ENCODE measurements around the gene C6orf120.

C6orf120 gene

GRCh38 chr6:169724494-169725124 is 22.7 kb downstream of the C6orf120 start, which contains the start of gene PHF10:
Gene PHF10, minus strand, starts transcription at chr6:169724500. Its CDS starts 569 bp downstream, at chr6:169723931.
- Histone ChIP-seq H3K36me3 (ENCODE audit: control insufficient read depth, insufficient read depth, low read length) (no peaks in the 10 kb centered on the region), H3K27me3 (ENCODE audit: control insufficient read depth, insufficient read depth, low read length) (no peaks in the 10 kb centered on the region), H3K4me1 (ENCODE audit: control insufficient read depth, insufficient read depth, low read length) (peaks cover 10% of the 10 kb centered on the region), H3K27ac (ENCODE audit: low read depth, low read length) (peak within 1 kb of the TSS; percentile 92), H3K9me3 (ENCODE audit: control insufficient read depth, insufficient read depth, low read depth, low read length) (no peaks in the 10 kb centered on the region), H3K4me3 (ENCODE audit: low read depth, low read length) (peak within 1 kb of the TSS; percentile 92), H3K9ac (ENCODE audit: low read length) (peak within 1 kb of the TSS; percentile 97)

GRCh38 chr6:169725125-169726048 is 23.5 kb downstream of the C6orf120 start:
- H3K36me3 ChIP-seq (ENCODE audit: control insufficient read depth, insufficient read depth, low read length), result no peaks in the 10 kb centered on the region
- H3K9me3 ChIP-seq (ENCODE audit: control insufficient read depth, insufficient read depth, low read depth, low read length), result no peaks in the 10 kb centered on the region
- no peaks in the 10 kb centered on the region for H3K27me3 ChIP-seq (ENCODE audit: control insufficient read depth, insufficient read depth, low read length)
- peaks cover 10% of the 10 kb centered on the region for H3K4me1 ChIP-seq (ENCODE audit: control insufficient read depth, insufficient read depth, low read length)
- peak overlapping the region; percentile 97 for H3K9ac ChIP-seq (ENCODE audit: low read length)
- peak overlapping the region; percentile 86 for H3K4me3 ChIP-seq (ENCODE audit: low read depth, low read length)
- peak overlapping the region; percentile 92 for H3K27ac ChIP-seq (ENCODE audit: low read depth, low read length)

GRCh38 chr6:169726049-169726400 is 24.1 kb downstream of the C6orf120 start:
- Histone ChIP-seq H3K27me3 (ENCODE audit: control insufficient read depth, insufficient read depth, low read length) (no peaks in the 10 kb centered on the region), H3K9me3 (ENCODE audit: control insufficient read depth, insufficient read depth, low read depth, low read length) (no peaks in the 10 kb centered on the region), H3K9ac (ENCODE audit: low read length) (no peak overlapping the region), H3K4me1 (ENCODE audit: control insufficient read depth, insufficient read depth, low read length) (peaks cover 10% of the 10 kb centered on the region), H3K4me3 (ENCODE audit: low read depth, low read length) (0 out of 2 replicates have a peak overlapping the region, but pooled peaks have one; percentile 5), H3K27ac (ENCODE audit: low read depth, low read length) (no peak overlapping the region), H3K36me3 (ENCODE audit: control insufficient read depth, insufficient read depth, low read length) (no peaks in the 10 kb centered on the region)

DNA sequence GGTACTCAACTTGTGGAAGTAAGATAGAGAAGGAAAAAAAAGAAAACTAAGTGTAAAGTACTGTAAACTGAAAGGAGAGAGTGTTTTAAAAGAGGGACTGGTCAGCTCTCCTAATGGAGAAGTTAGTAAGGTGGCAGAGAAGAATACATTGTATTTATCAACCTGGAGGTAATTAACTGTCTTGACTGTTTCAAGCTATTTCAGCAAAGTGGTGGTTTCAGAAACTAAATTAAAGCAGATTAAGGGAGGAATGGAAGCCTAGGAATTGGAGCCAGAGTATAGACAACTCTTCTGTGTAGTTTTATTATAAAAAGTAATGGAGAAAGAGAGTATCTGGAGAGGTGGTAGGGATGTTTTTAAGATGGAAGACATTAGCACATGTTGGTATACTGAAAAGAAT is 25.0 kb downstream of the C6orf120 start:
- H3K27ac ChIP-seq (ENCODE audit: low read depth, low read length), result no peak overlapping the region
- no peak overlapping the region for H3K4me3 ChIP-seq (ENCODE audit: low read depth, low read length)
- H3K4me1 ChIP-seq (ENCODE audit: control insufficient read depth, insufficient read depth, low read length), result peaks cover 8% of the 10 kb centered on the region
- no peaks in the 10 kb centered on the region for H3K36me3 ChIP-seq (ENCODE audit: control insufficient read depth, insufficient read depth, low read length)
- no peaks in the 10 kb centered on the region for H3K27me3 ChIP-seq (ENCODE audit: control insufficient read depth, insufficient read depth, low read length)
- H3K9me3 ChIP-seq (ENCODE audit: control insufficient read depth, insufficient read depth, low read depth, low read length), result no peaks in the 10 kb centered on the region
- H3K9ac ChIP-seq (ENCODE audit: low read length), result no peak overlapping the region

GRCh38 chr6:169729961-169730360 is 28.0 kb downstream of the C6orf120 start:
- Histone ChIP-seq H3K9ac (ENCODE audit: low read length) (no peak overlapping the region), H3K36me3 (ENCODE audit: control insufficient read depth, insufficient read depth, low read length) (no peaks in the 10 kb centered on the region), H3K27ac (ENCODE audit: low read depth, low read length) (no peak overlapping the region), H3K4me1 (ENCODE audit: control insufficient read depth, insufficient read depth, low read length) (no peaks in the 10 kb centered on the region; the same call in 1 of the 2 replicates), H3K27me3 (ENCODE audit: control insufficient read depth, insufficient read depth, low read length) (no peaks in the 10 kb centered on the region), H3K9me3 (ENCODE audit: control insufficient read depth, insufficient read depth, low read depth, low read length) (no peaks in the 10 kb centered on the region), H3K4me3 (ENCODE audit: low read depth, low read length) (no peak overlapping the region)

- H3K27me3 ChIP-seq (ENCODE audit: control insufficient read depth, insufficient read depth, low read length), result no peaks in the 10 kb centered on the region
- H3K9ac ChIP-seq (ENCODE audit: low read length), result no peak overlapping the region
- H3K27ac ChIP-seq (ENCODE audit: low read depth, low read length), result no peak overlapping the region
- no peak overlapping the region for H3K4me3 ChIP-seq (ENCODE audit: low read depth, low read length)
- no peaks in the 10 kb centered on the region for H3K9me3 ChIP-seq (ENCODE audit: control insufficient read depth, insufficient read depth, low read depth, low read length)
- H3K4me1 ChIP-seq (ENCODE audit: control insufficient read depth, insufficient read depth, low read length), result peaks cover 6% of the 10 kb centered on the region
- H3K36me3 ChIP-seq (ENCODE audit: control insufficient read depth, insufficient read depth, low read length), result no peaks in the 10 kb centered on the region
These were observed 36.5 kb downstream of the C6orf120 start for GRCh38 chr6:169738204-169738975.

DNA sequence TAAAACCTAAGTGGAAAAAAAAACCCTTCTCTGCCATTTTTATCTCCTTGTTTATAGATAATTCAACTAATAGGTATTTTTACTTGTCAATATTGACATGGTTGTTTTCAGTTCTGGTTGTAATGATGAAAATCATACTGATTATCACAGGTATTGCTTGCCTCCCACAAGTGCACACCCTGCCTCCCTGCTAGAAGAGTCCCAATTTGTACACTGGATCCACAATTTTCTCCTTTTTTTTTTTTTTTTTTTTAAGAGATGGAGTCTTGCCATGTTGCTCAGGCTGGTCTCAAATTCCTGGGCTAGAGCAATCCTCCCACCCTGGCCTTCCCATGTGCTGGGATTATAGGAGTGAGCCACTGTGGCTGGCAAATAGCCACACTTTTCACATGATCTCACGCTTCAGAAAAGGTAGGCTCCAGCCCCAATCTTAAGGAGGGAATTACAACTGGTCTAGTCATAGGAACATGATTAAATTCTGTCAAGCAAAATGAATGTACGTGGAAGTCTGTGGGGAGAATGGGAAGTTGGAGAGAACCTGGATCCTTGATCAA is 37.1 kb downstream of the C6orf120 start:
- no peaks in the 10 kb centered on the region for H3K36me3 ChIP-seq (ENCODE audit: control insufficient read depth, insufficient read depth, low read length)
- peaks cover 6% of the 10 kb centered on the region for H3K4me1 ChIP-seq (ENCODE audit: control insufficient read depth, insufficient read depth, low read length)
- H3K4me3 ChIP-seq (ENCODE audit: low read depth, low read length), result no peak overlapping the region
- no peak overlapping the region for H3K27ac ChIP-seq (ENCODE audit: low read depth, low read length)
- no peak overlapping the region for H3K9ac ChIP-seq (ENCODE audit: low read length)
- no peaks in the 10 kb centered on the region for H3K27me3 ChIP-seq (ENCODE audit: control insufficient read depth, insufficient read depth, low read length)
- no peaks in the 10 kb centered on the region for H3K9me3 ChIP-seq (ENCODE audit: control insufficient read depth, insufficient read depth, low read depth, low read length)

GRCh38 chr6:169741344-169741743 is 39.4 kb downstream of the C6orf120 start:
- no peaks in the 10 kb centered on the region for H3K27me3 ChIP-seq (ENCODE audit: control insufficient read depth, insufficient read depth, low read length)
- no peaks in the 10 kb centered on the region for H3K9me3 ChIP-seq (ENCODE audit: control insufficient read depth, insufficient read depth, low read depth, low read length)
- no peak overlapping the region for H3K9ac ChIP-seq (ENCODE audit: low read length)
- no peaks in the 10 kb centered on the region for H3K36me3 ChIP-seq (ENCODE audit: control insufficient read depth, insufficient read depth, low read length)
- H3K27ac ChIP-seq (ENCODE audit: low read depth, low read length), result no peak overlapping the region
- H3K4me3 ChIP-seq (ENCODE audit: low read depth, low read length), result no peak overlapping the region
- peaks cover 6% of the 10 kb centered on the region for H3K4me1 ChIP-seq (ENCODE audit: control insufficient read depth, insufficient read depth, low read length)

DNA sequence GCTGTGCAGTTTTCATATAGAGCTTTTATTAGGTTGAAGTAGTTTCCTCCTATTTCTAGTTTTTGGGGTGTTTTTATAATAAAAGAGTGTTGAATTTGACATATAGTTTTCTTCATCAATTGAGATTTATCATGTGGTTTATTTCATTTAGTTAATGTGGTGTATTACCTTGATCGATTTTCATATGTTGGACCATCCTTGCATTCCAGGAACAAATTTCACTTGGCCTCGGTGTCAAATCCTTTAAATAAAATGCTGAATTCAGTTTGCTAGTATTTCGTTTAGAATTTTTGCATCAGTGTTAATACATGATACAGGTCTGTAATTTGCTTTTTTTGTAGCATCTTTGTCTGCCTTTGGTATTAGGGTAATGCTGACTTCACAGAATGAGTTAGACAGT is 43.5 kb downstream of the C6orf120 start:
- H3K27ac ChIP-seq (ENCODE audit: low read depth, low read length), result no peak overlapping the region
- H3K9ac ChIP-seq (ENCODE audit: low read length), result no peak overlapping the region
- H3K4me1 ChIP-seq (ENCODE audit: control insufficient read depth, insufficient read depth, low read length), result peaks cover 4% of the 10 kb centered on the region; the same call in 1 of the 2 replicates
- H3K9me3 ChIP-seq (ENCODE audit: control insufficient read depth, insufficient read depth, low read depth, low read length), result no peaks in the 10 kb centered on the region
- H3K4me3 ChIP-seq (ENCODE audit: low read depth, low read length), result no peak overlapping the region
- no peaks in the 10 kb centered on the region for H3K27me3 ChIP-seq (ENCODE audit: control insufficient read depth, insufficient read depth, low read length)
- no peaks in the 10 kb centered on the region for H3K36me3 ChIP-seq (ENCODE audit: control insufficient read depth, insufficient read depth, low read length)

DNA sequence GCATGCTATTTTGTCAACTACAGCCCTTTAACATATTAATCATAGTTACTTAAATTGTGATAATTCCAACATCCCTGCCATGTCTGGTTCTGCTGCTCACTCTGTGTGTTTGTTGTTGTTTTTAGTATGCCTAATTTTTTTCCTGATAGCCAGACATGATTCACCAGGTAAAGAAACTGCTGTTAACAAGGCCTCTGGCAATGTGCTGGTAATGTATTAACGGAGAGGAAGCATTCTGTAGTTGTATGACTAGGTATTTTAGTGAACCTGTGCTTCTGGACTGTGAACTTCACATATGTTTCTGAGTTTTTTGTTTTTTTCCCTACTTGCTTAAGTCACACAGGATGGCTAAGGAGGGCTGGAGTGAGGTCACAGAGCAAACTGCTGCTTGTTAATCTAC is 44.6 kb downstream of the C6orf120 start:
- no peak overlapping the region for H3K9ac ChIP-seq (ENCODE audit: low read length)
- H3K36me3 ChIP-seq (ENCODE audit: control insufficient read depth, insufficient read depth, low read length), result no peaks in the 10 kb centered on the region
- no peak overlapping the region for H3K27ac ChIP-seq (ENCODE audit: low read depth, low read length)
- no peaks in the 10 kb centered on the region for H3K9me3 ChIP-seq (ENCODE audit: control insufficient read depth, insufficient read depth, low read depth, low read length)
- no peaks in the 10 kb centered on the region for H3K27me3 ChIP-seq (ENCODE audit: control insufficient read depth, insufficient read depth, low read length)
- no peak overlapping the region for H3K4me3 ChIP-seq (ENCODE audit: low read depth, low read length)
- peaks cover 6% of the 10 kb centered on the region; the same call in 1 of the 2 replicates for H3K4me1 ChIP-seq (ENCODE audit: control insufficient read depth, insufficient read depth, low read length)

Data from HUES6 (cell line).